CD4-positive, alpha-beta T cell (primary cell): ENCODE results near the gene DCLRE1C. TPM values are rescaled to one million over a fixed set of nuclear protein-coding genes. Genes with fewer than 3 reads are reported as not detected.
A peak's percentile ranks its signal among the peaks of the same experiment; 100 is the strongest.
"Not testable (repeated sequence)": the region's sequence is repeated elsewhere in the genome, so short reads cannot be mapped to it uniquely, and the experiment has no call there.

ENCODE experiments used
- ATAC-seq: fragments of 200-7000 bp; cut with Tn5 transposase; one replicate; pipeline ENCODE4 v1.10.0; 2022; ENCODE audit warnings: mild to moderate bottlenecking; ENCODE audit not compliant: poor library complexity
- CTCF ChIA-PET: fragments of 350-600 bp; sonication (Branson Sonifier 250); formaldehyde crosslinking; loops from one replicate; lab custom pipeline; 2021; ENCODE audit warnings: antibody characterized with exemption, inconsistent platforms; lab: Charles Lee
- POLR2A ChIA-PET: fragments of 350-600 bp; sonication (Branson Sonifier 250); formaldehyde crosslinking; loops from one replicate; lab custom pipeline; 2021; ENCODE audit warnings: antibody characterized with exemption, inconsistent platforms; lab: Charles Lee
- DNase-seq, 14 experiments: peaks; one replicate each; pipeline ENCODE4 v3.0.0-alpha.2; 2013 to 2020; ENCODE audit warnings: mixed read lengths in 2 of 14
- H3K27ac ChIP-seq, 2 donors: one replicate each; pipeline versions ENCODE4 v1.5.1 to v1.7.0; 2013; ENCODE audit warnings: low read length in 2 of 2, low read depth in 1 of 2, mild to moderate bottlenecking in 1 of 2
- H3K27me3 ChIP-seq, 2 experiments: 1 replicate in 1 of 2; 2 replicates in 1 of 2; pipeline versions ENCODE4 v1.6.1 to v1.7.0; 2013; ENCODE audit warnings: low read length in 2 of 2, control low read depth in 1 of 2, mild to moderate bottlenecking in 1 of 2, moderate library complexity in 1 of 2; ENCODE audit not compliant: insufficient read depth in 2 of 2, control insufficient read depth in 1 of 2
- H3K36me3 ChIP-seq: one replicate; pipeline ENCODE4 v1.6.1; 2013; ENCODE audit warnings: low read length, control low read depth; ENCODE audit not compliant: insufficient read depth
- H3K4me1 ChIP-seq: one replicate; pipeline ENCODE4 v1.6.1; 2013; ENCODE audit warnings: low read length, control low read depth; ENCODE audit not compliant: insufficient read depth
- H3K4me3 ChIP-seq: one replicate; pipeline ENCODE4 v1.5.1; 2013; ENCODE audit warnings: mild to moderate bottlenecking, low read length, moderate library complexity
- H3K9me3 ChIP-seq, 2 experiments: 1 replicate in 1 of 2; 2 replicates in 1 of 2; pipeline versions ENCODE4 v1.6.1 to v1.7.0; 2013; ENCODE audit warnings: low read length in 2 of 2, mild to moderate bottlenecking in 2 of 2, control low read depth in 1 of 2, moderate library complexity in 1 of 2; ENCODE audit not compliant: control insufficient read depth in 1 of 2, insufficient read depth in 1 of 2
- H3K27ac Mint-ChIP-seq: one replicate; pipeline ENCODE4 v1.8.0; 2020; ENCODE audit warnings: mixed read lengths
- H3K27me3 Mint-ChIP-seq: one replicate; pipeline ENCODE4 v1.8.0; 2021; ENCODE audit warnings: mixed read lengths
- H3K36me3 Mint-ChIP-seq: one replicate; pipeline ENCODE4 v1.8.0; 2021; ENCODE audit warnings: low read depth, mixed read lengths
- H3K4me1 Mint-ChIP-seq: one replicate; pipeline ENCODE4 v1.8.0; 2021; ENCODE audit warnings: low read depth, mixed read lengths
- H3K4me3 Mint-ChIP-seq: one replicate; pipeline ENCODE4 v1.8.0; 2020; ENCODE audit warnings: mild to moderate bottlenecking, mixed read lengths
- H3K9me3 Mint-ChIP-seq: one replicate; pipeline ENCODE4 v1.8.0; 2020; ENCODE audit warnings: mixed read lengths
- CTCF ChIP-seq: fragments of 200-600 bp; IDR thresholded peaks from one replicate; pipeline ENCODE4 v1.8.0; 2022; ENCODE audit warnings: antibody characterized with exemption, mild to moderate bottlenecking
- intact Hi-C, 2 experiments: fragments of 100-400 bp; cut with DNase I in 1 of 2; cut with micrococcal nuclease in 1 of 2; formaldehyde crosslinking; loops; one replicate each; pipeline versions ENCODE4 v1.15.1 to v1.9.0; 2023 to 2025; cut with DNase I, micrococcal nuclease
- total RNA-seq, 174 experiments: library from RNA in 2 of 174; stranded (reverse) in 2 of 174; gene quantifications; one replicate each; pipeline ENCODE4 v1.2.3 and lab custom pipeline; 2021 to 2026

Gene DCLRE1C
- total RNA-seq, 2 experiments from 2014 or later, result 11.0 to 15.4 TPM

- H3K9me3 Mint-ChIP-seq, result peaks cover 2% of the 10 kb centered on the region
- no peaks in the 10 kb centered on the region for H3K27me3 Mint-ChIP-seq
- DNase-seq (no peak), ATAC-seq (no peak)
- H3K36me3 ChIP-seq, result peaks cover 78% of the 10 kb centered on the region
- no peaks in the 10 kb centered on the region for H3K27me3 ChIP-seq
- H3K4me3 ChIP-seq, result no peak overlapping the region
- no peak overlapping the region for H3K27ac Mint-ChIP-seq
- H3K9me3 ChIP-seq, result peaks cover 2 to 5% of the 10 kb centered on the region in 2 experiments
- ChIA-PET POLR2A (interaction anchor here (0.6 kb wide), 1 partner anchor 342 kb away, joined by 3 read pairs; no protein-coding TSS in a partner anchor), CTCF (no interaction called here)
- no peak for TF ChIP-seq CTCF
- no peak overlapping the region for H3K27ac ChIP-seq
- H3K4me3 Mint-ChIP-seq, result no peak overlapping the region
- intact Hi-C loops, result no loop called here
- no peaks in the 10 kb centered on the region for H3K4me1 ChIP-seq
- peaks cover 28% of the 10 kb centered on the region for H3K4me1 Mint-ChIP-seq
- peaks cover 95% of the 10 kb centered on the region for H3K36me3 Mint-ChIP-seq
Measured at GRCh38 chr10:14911801-14912200, 42.1 kb downstream of the DCLRE1C start.

- POLR2A ChIA-PET, result no interaction called here
- H3K36me3 Mint-ChIP-seq, result peaks cover 94% of the 10 kb centered on the region
- peaks cover 32% of the 10 kb centered on the region for H3K4me1 Mint-ChIP-seq
- peak overlapping the region; percentile 8 for H3K27ac Mint-ChIP-seq
- H3K27me3 Mint-ChIP-seq, result no peaks in the 10 kb centered on the region
- Histone ChIP-seq H3K4me3 (no peak overlapping the region), H3K27me3 (no peaks in the 10 kb centered on the region), H3K36me3 (peaks cover 70% of the 10 kb centered on the region), H3K4me1 (no peaks in the 10 kb centered on the region), H3K27ac (no peak overlapping the region), H3K9me3 (peaks cover 0 to 5% of the 10 kb centered on the region in 2 experiments)
- TF ChIP-seq CTCF, result no peak
- intact Hi-C loops, result no loop called here
- no peak overlapping the region for H3K4me3 Mint-ChIP-seq
- DNase-seq, result no peak
- CTCF ChIA-PET, result no interaction called here
- ATAC-seq, result no peak
- peaks cover 2% of the 10 kb centered on the region for H3K9me3 Mint-ChIP-seq
Measured at GRCh38 chr10:14910953-14911352, 42.9 kb downstream of the DCLRE1C start.

GRCh38 chr10:14909101-14909500 is 44.8 kb downstream of the DCLRE1C start:
- Mint-ChIP-seq H3K27ac (no peak overlapping the region), H3K9me3 (peaks cover 2% of the 10 kb centered on the region), H3K36me3 (peaks cover 77% of the 10 kb centered on the region), H3K4me1 (peaks cover 37% of the 10 kb centered on the region), H3K27me3 (no peaks in the 10 kb centered on the region), H3K4me3 (no peak overlapping the region)
- peaks cover 0 to 5% of the 10 kb centered on the region in 2 experiments for H3K9me3 ChIP-seq
- TF ChIP-seq CTCF, result no peak
- no peaks in the 10 kb centered on the region for H3K27me3 ChIP-seq
- peaks cover 59% of the 10 kb centered on the region for H3K36me3 ChIP-seq
- H3K4me3 ChIP-seq, result no peak overlapping the region
- no peak for ATAC-seq
- CTCF ChIA-PET, result no interaction called here
- no peak for DNase-seq
- POLR2A ChIA-PET, result no interaction called here
- H3K27ac ChIP-seq, result no peak overlapping the region
- intact Hi-C loops, result no loop called here
- no peaks in the 10 kb centered on the region for H3K4me1 ChIP-seq

GRCh38 chr10:14907591-14907990 is 46.3 kb downstream of the DCLRE1C start:
- H3K9me3 Mint-ChIP-seq, intact Hi-C loops, H3K4me3 Mint-ChIP-seq, ATAC-seq, H3K9me3 ChIP-seq, POLR2A ChIA-PET, H3K4me1 ChIP-seq, H3K27me3 Mint-ChIP-seq, DNase-seq, H3K27ac ChIP-seq, H3K4me3 ChIP-seq, H3K27me3 ChIP-seq: not testable (repeated sequence)
- Mint-ChIP-seq H3K4me1 (peaks cover 35% of the 10 kb centered on the region), H3K36me3 (peaks cover 63% of the 10 kb centered on the region), H3K27ac (peak overlapping the region; percentile 39)
- CTCF ChIA-PET, result interaction anchor here (0.7 kb wide), 1 partner anchor 299 kb away, joined by 3 read pairs; no protein-coding TSS in a partner anchor
- H3K36me3 ChIP-seq, result peaks cover 47% of the 10 kb centered on the region
